ENCODE results near the gene RNLS.
A peak's percentile ranks its signal among the peaks of the same experiment; 100 is the strongest.
"Not testable (repeated sequence)": the region's sequence is repeated elsewhere in the genome, so short reads cannot be mapped to it uniquely, and the experiment has no call there.

Gene RNLS

DNA sequence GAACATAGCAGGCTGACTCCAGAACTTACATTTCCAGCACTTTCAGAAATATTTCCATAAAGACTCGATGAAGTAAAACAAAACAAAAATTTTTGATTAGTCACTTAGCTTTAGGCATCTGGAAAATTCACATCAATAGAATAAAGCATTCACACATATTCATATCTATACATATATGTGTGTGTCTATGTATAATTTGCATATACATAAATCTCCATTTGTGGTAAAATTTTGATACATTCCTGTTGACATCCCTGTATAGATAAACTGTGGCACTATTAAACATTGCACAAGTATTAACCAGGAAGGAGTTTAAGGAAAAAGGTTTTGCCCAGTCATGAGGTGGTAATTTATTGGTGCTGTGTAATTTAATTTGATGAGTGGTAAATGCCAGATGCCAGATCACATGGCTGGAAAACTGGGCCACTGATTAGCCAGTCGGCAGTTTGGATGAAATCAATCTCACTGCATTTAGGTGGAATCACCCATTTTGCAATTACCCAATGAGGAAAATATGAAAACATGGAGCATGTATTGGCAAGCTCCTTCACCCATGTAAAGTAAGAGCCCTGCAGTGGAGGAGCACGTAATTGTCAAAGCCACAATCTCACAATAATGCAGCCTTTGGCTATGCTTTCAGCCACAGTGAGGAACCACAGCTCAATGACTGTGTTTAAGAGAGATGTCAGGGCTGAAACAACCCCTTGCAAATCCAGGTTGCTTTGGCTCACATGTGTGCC is 294.6 kb downstream of the RNLS start:
- no peak for DNase-seq

- no peak for DNase-seq
These were observed 297.1 kb downstream of the RNLS start for GRCh38 chr10:88286030-88286429.

- no peak for DNase-seq
These were observed 301.3 kb downstream of the RNLS start for GRCh38 chr10:88281592-88282347.

DNA sequence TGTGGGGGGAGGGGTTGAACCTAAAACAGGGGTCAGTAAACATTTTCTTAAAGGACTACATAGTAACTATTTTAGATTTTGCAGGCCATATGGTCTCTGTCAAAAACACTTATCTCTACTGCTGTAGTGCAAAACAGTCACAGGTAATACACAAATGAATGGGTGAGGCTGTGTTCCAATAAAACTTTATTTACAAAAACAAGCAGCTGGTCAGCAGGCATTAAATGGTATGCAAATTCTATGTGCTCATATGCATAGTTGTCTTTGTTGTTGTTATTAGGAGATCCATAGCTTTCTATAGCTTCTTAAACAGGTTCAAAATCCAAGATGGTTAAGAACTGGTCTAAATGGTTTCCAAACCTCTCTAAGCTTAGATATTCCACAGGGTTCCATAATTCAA is 302.6 kb downstream of the RNLS start:
- no peak for DNase-seq

DNA sequence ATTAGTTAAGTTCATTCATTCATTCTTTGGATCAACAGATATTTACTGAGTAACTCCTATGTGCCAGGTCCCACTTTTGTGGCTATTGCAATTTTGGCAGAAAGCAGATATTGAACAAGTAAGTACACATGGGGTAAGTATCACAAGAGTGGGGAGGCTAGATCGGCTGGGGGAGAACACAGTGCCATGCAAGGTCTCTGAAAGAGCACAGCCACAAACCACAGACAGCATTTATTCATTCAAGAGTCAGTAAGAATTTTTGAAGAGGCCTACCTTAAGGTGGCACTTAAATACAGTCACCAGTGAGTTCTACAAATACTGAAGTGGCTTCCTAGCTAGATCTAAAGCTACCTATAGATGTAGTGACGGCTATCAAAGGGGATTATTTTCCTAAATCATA is 304.2 kb downstream of the RNLS start:
- no peak for DNase-seq

DNA sequence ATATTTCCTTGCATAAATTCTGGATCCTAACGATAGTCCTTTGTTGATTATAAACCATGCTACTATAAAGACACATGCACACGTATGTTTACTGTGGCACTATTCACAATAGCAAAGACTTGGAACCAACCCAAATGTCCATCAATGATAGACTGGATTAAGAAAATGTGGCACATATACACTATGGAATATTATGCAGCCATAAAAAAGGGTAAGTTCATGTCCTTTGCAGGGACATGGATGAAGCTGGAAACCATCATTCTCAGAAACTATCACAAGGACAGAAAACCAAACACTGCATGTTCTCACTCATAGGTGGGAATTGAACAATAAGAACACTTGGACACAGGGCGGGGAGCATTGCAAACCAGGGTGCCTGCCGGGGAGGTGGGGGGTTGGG is 306.2 kb downstream of the RNLS start:
- not testable (repeated sequence) for DNase-seq

DNA sequence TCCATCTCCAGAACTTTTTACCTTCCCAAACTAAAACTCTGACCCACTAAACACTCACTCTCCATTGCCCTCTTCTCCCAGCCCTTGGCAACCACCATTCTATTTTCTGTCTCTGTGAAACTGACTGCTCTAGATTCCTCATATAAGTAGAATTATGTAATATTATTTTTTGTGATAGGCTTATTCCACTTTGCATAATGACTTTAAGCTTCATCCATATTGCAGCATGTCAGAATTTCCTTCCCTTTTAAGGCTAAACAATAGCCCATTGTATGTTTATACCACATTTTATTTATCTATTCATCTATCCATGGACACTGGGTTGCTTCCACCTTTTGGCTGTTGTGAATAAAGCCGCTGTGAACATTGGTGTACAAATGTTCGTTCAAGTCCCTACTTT is 308.8 kb downstream of the RNLS start:
- no peak for DNase-seq

GRCh38 chr10:88273567-88273966 is 309.6 kb downstream of the RNLS start:
- DNase-seq = no peak

DNA sequence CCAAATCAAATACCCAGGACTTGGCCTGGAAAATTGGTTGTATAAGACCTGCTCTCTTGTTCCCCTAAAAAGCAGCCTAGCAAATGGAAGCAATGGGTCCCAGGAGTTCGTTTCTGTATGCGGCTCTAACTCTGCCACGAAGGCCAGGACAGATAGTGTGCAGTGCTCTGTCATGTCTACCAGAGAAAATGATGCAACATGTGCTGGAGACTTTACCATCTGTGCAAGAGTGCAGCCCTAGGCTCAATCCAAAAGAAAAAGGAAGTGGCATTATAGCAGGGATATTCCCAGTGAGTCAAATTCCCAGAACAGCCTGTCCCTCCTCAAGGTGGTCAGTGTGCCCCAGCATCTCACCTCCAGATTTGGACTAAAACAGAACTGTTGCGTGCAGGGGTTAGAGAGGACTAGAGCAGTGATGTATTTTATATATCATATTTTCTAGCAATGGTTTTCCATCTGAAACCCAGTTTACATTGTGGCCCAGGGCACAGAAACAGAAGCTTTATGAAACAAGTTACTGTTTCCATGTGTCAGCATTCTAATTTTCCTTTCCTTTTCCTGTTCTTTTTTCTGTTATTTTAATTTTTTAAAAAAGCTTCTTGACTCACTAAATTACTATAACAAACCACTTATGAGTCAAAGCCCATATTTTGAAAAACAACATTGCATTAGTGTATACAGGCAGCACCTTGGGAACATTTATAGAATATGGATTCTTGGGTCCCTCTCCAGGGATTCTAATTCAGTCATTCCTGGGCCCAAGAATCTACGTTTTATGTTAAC is 311.2 kb downstream of the RNLS start:
- DNase-seq = no peak

GRCh38 chr10:88270871-88271713 is 312.0 kb downstream of the RNLS start:
- DNase-seq = peak; percentile 5

DNA sequence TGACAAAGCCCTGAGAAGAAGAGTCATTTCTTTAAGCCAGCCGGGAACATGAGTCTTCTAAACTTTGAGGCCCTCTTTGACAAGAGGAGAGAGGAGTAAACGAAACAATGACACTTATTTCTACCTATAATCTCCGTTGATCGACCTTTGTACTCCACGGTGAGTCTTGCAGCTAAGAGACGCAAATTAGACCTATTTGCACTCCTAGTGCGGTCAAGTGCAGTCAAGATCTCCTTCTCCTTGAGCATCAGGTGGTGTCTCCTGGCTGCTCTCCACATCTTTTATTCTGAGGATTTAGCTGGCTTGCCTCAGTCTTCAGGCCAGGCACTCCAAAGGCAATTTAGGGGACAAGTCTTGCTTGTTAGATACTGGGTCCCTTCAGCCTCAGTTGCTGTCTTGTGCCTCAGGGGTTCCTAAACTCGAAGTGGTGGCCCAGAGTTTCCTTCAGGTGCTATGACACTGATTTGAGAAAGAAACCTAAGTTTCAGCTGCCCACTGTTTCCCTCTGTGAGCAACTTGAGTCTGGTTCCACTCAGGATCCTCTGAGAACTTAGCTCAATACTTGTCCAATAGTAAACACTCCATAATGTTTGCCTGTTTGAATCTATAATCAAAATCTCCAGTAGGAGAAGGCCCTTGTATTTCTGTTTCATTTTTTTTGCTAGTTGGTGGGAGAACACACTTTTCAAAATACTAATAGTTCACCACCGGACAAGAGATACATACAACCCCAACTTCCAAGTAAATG is 312.9 kb downstream of the RNLS start:
- no peak for DNase-seq

DNA sequence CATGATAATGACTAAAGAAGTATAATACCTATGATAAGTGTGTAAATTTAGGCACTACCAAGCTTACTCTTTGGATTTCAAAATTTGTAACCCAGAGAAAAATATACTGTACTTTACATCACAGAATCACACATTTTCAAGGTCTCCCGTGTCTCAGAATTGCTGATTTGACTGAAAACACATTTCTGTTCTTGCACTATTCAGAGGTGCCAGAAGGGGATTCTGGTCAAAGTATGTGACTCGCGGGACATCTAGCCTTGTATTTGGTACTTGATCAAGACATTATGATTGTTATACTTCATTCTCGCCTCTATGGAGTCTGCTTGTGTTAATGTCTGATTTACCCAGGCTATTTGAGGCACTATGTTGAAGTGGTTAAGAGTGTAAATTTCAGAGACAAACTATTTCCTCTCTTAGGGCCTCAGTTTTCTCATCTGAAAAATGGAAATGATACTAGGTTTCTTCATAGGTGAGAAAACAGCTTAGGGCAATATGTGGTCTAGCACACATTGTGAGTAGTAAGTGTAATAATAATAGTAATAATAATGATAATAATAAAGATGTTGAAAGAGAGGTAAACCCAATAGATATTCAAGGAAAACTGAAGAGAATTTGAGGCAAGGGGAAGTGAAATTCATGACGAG is 320.4 kb downstream of the RNLS start:
- DNase-seq = no peak

- DNase-seq = no peak
These were observed 322.0 kb downstream of the RNLS start for GRCh38 chr10:88261152-88261551.

GRCh38 chr10:88260329-88261051 is 322.6 kb downstream of the RNLS start:
- DNase-seq = no peak

DNA sequence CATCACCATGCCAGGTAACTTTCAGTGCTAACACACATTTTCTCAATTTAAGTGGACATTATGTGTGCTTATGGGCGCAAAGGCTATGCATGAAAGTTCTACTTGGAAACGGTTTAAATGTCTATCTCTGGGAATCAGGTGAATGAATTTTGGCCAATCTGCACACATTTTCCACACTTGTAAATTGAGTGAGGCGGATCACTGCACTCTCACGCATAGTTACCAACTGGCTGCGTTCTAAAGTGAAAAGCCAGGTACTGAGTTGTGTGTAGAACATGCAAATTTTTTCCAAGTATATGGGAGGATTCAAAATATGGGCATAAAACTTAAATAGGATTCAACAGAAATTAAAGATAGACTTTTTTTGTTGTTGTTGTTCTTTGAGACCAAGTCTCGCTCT is 323.7 kb downstream of the RNLS start:
- no peak for DNase-seq

DNA sequence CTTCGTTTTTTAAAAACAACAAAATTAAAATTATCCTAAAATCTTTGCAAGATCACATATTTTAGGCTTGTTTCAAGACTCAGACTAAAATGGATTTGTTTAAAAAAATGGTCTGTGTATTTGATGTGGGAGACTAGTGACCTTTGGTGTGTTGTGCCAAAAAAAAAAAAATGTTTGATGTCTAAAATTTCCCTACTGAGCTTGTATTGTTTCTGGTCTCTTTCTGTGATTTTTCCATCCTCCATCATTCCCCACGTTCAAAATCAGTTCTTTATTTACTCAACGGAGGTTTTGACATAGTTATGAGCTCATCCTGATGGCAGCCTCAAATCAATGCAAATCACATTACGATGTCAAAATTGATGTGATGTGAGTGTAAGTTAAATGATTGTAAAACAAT is 326.2 kb downstream of the RNLS start:
- DNase-seq = no peak

DNA sequence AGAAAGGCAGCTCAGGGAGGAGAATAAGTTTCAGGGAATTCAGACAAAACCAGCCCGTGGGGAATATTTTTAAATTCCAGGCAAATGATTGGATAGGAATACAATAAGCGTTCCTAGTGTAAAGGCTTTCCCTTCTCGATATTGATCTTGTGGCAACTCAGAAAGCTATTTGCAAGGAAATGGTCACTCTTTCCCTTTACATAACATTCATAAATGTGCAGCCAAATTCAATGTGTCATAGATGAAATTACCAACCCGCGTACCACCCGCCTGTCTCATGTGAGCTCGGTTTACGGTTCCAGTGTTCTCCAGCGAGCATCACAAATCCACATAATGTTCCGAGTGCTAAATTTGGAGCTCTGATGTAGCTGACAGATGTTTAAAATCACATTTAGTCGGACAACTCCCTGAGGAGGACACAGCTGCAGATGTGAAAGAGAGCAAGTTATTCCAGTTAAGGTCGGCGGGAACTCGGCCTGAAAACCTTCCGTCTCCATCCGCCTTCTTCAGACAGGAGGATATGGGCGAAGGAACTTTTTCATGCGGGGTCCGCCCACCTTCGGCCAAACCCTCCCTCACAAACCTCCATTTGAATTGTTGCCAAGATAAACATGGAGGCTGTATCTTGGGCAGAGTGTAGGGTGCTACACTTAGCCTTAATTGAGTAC is 327.0 kb downstream of the RNLS start:
- no peak for DNase-seq

DNA sequence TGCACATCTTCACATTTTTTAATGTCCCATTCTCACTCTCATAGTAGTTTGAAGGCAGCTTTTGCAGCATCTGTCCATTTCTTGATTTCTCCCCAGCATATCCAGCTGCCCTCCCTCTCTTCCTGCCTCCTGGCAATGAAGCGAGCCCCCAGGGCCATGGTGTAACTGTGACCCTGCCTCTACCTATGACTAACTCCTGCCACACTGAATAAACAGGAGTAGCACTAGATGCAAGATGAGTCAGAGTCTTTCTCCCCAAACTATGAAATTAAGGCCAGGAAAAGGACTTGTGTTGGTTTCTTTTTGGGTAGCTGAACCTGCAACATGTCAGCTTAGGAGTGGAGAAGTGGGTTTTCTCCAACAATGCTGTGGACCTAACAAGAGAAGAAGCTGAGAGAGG is 329.0 kb downstream of the RNLS start:
- no peak for DNase-seq

DNA sequence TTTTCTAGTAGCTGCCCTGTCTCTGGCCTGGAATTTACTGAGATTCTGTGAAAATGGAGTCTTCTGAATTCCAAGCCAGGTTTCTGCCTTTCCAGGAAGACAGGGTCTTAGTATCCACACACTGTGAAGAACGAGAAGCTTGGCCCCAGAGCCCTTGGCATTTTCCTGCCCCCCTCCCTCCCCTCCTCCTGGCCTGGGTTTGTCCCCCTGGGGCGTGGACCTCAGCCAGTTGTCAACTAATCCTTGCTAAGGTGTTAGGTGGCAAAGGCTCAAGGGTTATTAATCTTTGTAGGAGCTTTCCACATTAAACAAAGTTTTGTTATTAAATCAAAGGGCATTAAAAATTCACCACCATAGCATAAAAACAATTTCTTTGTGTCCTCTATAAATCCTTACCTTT is 329.5 kb downstream of the RNLS start:
- DNase-seq = no peak

DNA sequence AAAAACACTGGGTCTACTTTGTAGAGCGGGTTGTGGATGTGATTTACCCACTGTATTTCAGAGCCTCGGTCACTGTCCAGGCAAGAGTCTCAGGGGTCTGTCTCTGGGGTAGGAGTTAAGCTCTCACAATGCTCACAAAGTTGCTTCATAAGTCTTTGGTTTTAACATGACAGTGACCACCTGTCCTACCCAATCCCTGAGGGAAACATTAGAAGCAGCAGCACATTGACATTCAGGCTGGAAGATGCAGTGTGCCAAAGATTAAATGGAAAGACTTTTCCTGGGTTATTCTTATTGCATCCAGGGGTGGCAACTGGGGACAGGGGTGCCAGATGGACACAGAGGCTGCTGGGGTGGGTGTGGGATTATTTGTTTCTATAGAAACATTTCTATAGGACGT is 330.0 kb downstream of the RNLS start:
- no peak for DNase-seq
